Left renal cortex interstitium (tissue), 4 donors: ENCODE data around the gene ZNF577. TPM values are rescaled to one million over a fixed set of nuclear protein-coding genes. Genes with fewer than 3 reads are reported as not detected.

ENCODE experiments used
- DNase-seq, 4 donors: peaks; one replicate each; pipeline ENCODE4 v3.0.0-alpha.2; 2013; ENCODE audit warnings: low read depth in 4 of 4, low spot score in 2 of 4, missing footprints in 1 of 4
- polyA plus RNA-seq, 4 donors: library from polyadenylated mRNA; unstranded; fragments of 120-200 nt; gene quantifications; one replicate each; pipeline ENCODE4 v1.2.1, GENCODE V29; 2013; ENCODE audit not compliant: insufficient read length in 4 of 4

The ZNF577 gene
- polyA plus RNA-seq, 4 donors: 29.2 to 55.8 (median 50.7) TPM

GRCh38 chr19:51882518-51882917, 5.2 kb downstream of the ZNF577 start:
- no peak for DNase-seq

GRCh38 chr19:51873097-51873496, 14.7 kb downstream of the ZNF577 start:
- no peak for DNase-seq

- no peak for DNase-seq
These were observed 25.7 kb downstream of the ZNF577 start for GRCh38 chr19:51861870-51862622.

- no peak for DNase-seq
These were observed 50.6 kb downstream of the ZNF577 start for GRCh38 chr19:51837145-51837544.

- no peak for DNase-seq
These were observed 57.5 kb downstream of the ZNF577 start for GRCh38 chr19:51830274-51830673.

- DNase-seq: no peak
These were observed 63.3 kb downstream of the ZNF577 start for GRCh38 chr19:51824281-51825005.

GRCh38 chr19:51822946-51823345, 64.8 kb downstream of the ZNF577 start:
- no peak for DNase-seq

- DNase-seq: no peak
These were observed 65.4 kb downstream of the ZNF577 start for GRCh38 chr19:51822325-51822724.

- no peak for DNase-seq
These were observed 65.8 kb downstream of the ZNF577 start for GRCh38 chr19:51821921-51822320.

- DNase-seq: no peak
These were observed 66.3 kb downstream of the ZNF577 start for GRCh38 chr19:51821456-51821855.

Other genes with a start within 250 kb of the ZNF577 start
- gene SIGLEC14, start 241.1 kb downstream of the ZNF577 start, polyA plus RNA-seq: 1 to 10 TPM in 2 of 4 donors, under 1 TPM in 1, not detected in 1; 0.94 to 1.1 (median 1.1) TPM
- 10 to 100 TPM; 12.2 to 31.1 (median 21.8) TPM for gene SPACA6, start 194.6 kb downstream of the ZNF577 start, polyA plus RNA-seq
- gene HAS1, start 164.0 kb downstream of the ZNF577 start, polyA plus RNA-seq: under 1 TPM in 2 of 4 donors, not detected in 2; 0.07 TPM
- gene FPR1, start 136.1 kb downstream of the ZNF577 start, polyA plus RNA-seq: 1 to 10 TPM in 2 of 4 donors, under 1 TPM in 2; 0.70 to 3.0 (median 1.2) TPM
- under 1 TPM in 3 of 4 donors, not detected in 1; 0.17 to 0.26 (median 0.24) TPM for gene FPR2, start 126.8 kb downstream of the ZNF577 start, polyA plus RNA-seq
- gene FPR3, start 92.8 kb downstream of the ZNF577 start, polyA plus RNA-seq: under 1 TPM; 0.18 to 0.51 (median 0.25) TPM
- 10 to 100 TPM; 25.1 to 29.2 (median 27.9) TPM for gene ZNF649, start 17.1 kb upstream of the ZNF577 start, polyA plus RNA-seq
- 10 to 100 TPM; 13.4 to 16.0 (median 14.4) TPM for gene ZNF613, start 39.5 kb upstream of the ZNF577 start, polyA plus RNA-seq
- 10 to 100 TPM; 15.2 to 22.5 (median 19.9) TPM for gene ZNF350, start 98.9 kb upstream of the ZNF577 start, polyA plus RNA-seq
- 10 to 100 TPM; 14.6 to 20.1 (median 19.1) TPM for gene ZNF615, start 120.3 kb upstream of the ZNF577 start, polyA plus RNA-seq
- gene ZNF614, start 140.4 kb upstream of the ZNF577 start, polyA plus RNA-seq: 10 to 100 TPM; 15.4 to 19.1 (median 17.4) TPM
- 10 to 100 TPM; 20.4 to 27.6 (median 24.0) TPM for gene ZNF432, start 160.9 kb upstream of the ZNF577 start, polyA plus RNA-seq
- 10 to 100 TPM; 11.2 to 30.4 (median 18.3) TPM for gene ZNF841, start 207.8 kb upstream of the ZNF577 start, polyA plus RNA-seq